Measurements from ENCODE around the gene SYNPR.

Gene SYNPR

GRCh38 chr3:63441262-63441661 is 163.2 kb downstream of the SYNPR start:
- DNase-seq (ENCODE audit: low read depth) = no peak
- no peak for TF ChIP-seq CTCF (IDR thresholded peaks at IDR 0.05; ENCODE audit: control insufficient read depth, insufficient read depth, low read depth, low read length, missing control alignments)

DNA sequence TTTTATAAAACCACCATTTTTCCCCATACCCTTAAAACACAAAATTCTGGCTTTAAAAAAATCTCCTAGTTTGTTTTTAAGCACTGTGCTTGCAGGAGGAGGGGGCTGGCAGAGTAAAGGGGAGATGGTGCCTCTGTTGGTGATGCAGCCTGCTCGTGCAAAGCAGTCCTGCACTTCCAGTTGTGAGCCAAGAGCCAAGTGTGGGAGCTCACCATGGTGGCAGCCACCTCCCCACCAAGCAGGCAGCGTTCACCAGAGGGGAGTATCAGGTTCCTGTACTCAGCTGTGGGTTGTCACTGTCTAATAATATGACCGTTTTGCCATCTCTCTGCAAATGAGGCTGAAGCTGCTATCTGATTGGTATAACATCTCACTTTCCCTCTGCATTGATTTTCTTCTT is 164.8 kb downstream of the SYNPR start:
- no peak overlapping the region for H3K4me3 ChIP-seq (ENCODE audit: control insufficient read depth, low read depth, low read length)
- no peak for TF ChIP-seq CTCF (IDR thresholded peaks at IDR 0.05; ENCODE audit: control insufficient read depth, insufficient read depth, low read depth, low read length, missing control alignments)
- DNase-seq (ENCODE audit: low read depth) = no peak

More at GRCh38 chr3:63441262-63441661, 163.2 kb downstream of the SYNPR start:
- H3K4me3 ChIP-seq (ENCODE audit: control insufficient read depth, low read depth, low read length) = no peak overlapping the region

- no peak overlapping the region for H3K4me3 ChIP-seq (ENCODE audit: control insufficient read depth, low read depth, low read length)
- no peak for TF ChIP-seq CTCF (IDR thresholded peaks at IDR 0.05; ENCODE audit: control insufficient read depth, insufficient read depth, low read depth, low read length, missing control alignments)
- peak; percentile 4 for DNase-seq (ENCODE audit: low read depth)
These were observed 171.9 kb downstream of the SYNPR start for GRCh38 chr3:63450023-63450422.

DNA sequence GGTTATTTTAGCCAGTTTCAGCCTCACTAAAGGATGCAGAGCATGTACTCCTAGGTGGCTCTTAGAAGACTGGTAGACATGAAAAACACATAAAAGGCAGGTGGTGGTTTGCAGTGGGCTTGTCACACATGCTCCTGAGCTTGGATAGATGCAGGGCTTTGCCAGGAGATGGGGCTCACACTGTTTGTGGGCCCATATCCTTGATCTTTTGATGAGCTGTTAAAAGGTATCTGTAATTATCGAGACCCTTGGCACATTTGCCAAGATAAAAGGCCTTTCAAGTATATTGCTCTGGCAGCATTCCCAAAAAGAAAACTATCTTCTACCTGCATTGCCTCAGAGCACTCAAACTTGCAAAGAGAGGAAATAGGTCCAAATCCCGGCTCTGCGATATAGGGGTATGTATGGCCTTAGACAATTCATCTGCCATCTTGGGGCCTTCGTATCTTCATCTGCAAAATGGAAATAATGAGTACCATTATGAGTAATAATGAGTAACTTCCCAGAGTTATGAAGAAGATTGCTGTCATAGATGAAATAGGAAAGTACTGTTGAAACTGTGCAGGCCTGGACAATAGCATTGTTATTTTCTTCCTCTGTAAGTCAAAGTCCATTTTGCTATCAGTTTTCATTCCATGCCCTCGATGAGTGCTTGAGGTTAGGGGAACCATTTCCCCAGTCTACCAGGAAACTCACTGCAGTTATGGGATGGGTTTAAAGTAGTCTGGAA is 172.7 kb downstream of the SYNPR start:
- no peak for DNase-seq (ENCODE audit: low read depth)
- no peak for TF ChIP-seq CTCF (IDR thresholded peaks at IDR 0.05; ENCODE audit: control insufficient read depth, insufficient read depth, low read depth, low read length, missing control alignments)
- H3K4me3 ChIP-seq (ENCODE audit: control insufficient read depth, low read depth, low read length) = no peak overlapping the region

- no peak for DNase-seq (ENCODE audit: low read depth)
- H3K4me3 ChIP-seq (ENCODE audit: control insufficient read depth, low read depth, low read length) = no peak overlapping the region
- no peak for TF ChIP-seq CTCF (IDR thresholded peaks at IDR 0.05; ENCODE audit: control insufficient read depth, insufficient read depth, low read depth, low read length, missing control alignments)
These were observed 178.8 kb downstream of the SYNPR start for GRCh38 chr3:63456901-63457300.

DNA sequence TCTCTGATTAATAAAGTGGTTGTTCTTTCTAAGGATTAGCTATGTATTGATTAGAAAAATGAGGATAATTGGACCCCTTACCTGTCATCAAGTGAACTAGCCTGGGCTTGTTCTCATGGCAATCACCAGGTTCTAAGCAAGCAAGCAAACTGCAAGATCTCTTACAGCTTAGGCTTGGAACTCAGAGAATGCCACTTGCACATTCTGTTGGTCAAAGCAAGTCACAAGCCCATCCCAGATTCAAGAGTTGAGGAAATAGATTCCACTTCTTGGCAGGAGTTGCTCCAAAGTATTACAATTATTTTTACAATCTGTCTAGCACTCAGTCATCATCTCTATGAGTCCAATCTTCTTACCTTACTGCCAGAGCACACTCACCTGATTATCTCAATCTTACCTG is 180.3 kb downstream of the SYNPR start:
- no peak for TF ChIP-seq CTCF (IDR thresholded peaks at IDR 0.05; ENCODE audit: control insufficient read depth, insufficient read depth, low read depth, low read length, missing control alignments)
- no peak for DNase-seq (ENCODE audit: low read depth)
- no peak overlapping the region for H3K4me3 ChIP-seq (ENCODE audit: control insufficient read depth, low read depth, low read length)
